NCI-H1048 (cell line): ENCODE results near the gene ZSCAN1.
"Not testable (repeated sequence)": the region's sequence is repeated elsewhere in the genome, so short reads cannot be mapped to it uniquely, and the experiment has no call there.

ENCODE experiments used
- DNase-seq: peaks from one replicate; lab custom pipeline; 2025; lab: John Stamatoyannopoulos, UW

The ZSCAN1 gene

DNA sequence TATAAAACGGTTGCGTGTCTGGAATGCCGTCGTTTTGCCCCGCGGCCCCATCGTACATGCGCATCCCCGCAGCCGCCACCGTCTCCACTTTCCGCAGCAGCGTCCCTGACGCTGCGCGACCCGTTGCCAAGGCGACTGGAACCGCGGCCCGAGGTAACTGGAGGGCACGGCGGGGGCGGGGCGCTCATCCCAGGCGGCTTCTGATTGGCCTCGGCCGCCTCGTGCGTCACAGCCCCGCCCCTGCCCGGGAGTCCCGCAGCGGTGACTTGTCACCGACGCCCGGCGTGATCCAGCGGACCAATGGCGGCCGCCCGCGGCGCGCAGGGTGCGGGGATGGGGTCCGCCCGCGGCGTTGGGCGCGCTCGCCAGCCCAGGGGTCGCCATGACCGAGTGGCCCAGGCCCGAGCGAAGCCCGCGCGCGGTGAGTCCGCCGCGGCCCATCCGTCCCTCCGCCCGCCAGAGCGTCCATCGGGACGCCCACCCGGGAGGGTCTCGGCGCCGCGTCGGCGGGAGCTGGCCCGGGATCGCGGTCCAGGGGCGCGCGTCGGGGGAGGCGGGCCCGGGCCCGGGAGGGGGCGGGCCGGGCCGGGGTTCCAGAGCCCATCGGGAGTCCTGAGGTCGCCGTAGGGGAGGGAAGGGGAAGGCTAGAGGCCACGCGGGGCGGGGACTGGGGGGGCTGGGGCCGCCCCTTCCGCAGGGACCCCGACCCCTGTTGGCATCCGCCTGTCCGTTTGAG, at the start of gene ZSCAN1:
TSS of gene ZSCAN1 (plus strand) at position 285 of the 736 bp plus-strand sequence. CDS start 3,812 bp downstream, outside the sequence.
- peak; percentile 91 for DNase-seq

- no peak for DNase-seq
These were observed 41.0 kb upstream of the ZSCAN1 start for GRCh38 chr19:57992841-57993240.

DNA sequence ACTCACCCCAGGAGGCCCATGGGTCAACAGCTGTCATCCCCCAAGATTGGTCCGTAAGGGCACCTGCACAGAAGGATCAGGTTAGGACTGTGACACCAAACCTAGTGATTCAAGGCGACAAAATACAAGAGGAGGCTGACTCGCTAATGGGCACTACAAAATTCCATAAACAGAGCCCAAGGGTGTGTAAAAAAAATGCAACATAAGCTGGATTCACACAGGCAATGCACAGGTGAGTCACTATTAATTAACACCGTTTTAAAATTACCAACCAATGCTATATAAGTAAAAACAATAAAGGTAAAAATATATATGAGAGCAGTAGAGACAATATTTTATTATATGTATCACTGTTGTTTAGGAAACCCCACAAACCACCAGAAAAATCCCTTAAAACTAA, 33.1 kb upstream of the ZSCAN1 start:
- DNase-seq, result no peak

DNA sequence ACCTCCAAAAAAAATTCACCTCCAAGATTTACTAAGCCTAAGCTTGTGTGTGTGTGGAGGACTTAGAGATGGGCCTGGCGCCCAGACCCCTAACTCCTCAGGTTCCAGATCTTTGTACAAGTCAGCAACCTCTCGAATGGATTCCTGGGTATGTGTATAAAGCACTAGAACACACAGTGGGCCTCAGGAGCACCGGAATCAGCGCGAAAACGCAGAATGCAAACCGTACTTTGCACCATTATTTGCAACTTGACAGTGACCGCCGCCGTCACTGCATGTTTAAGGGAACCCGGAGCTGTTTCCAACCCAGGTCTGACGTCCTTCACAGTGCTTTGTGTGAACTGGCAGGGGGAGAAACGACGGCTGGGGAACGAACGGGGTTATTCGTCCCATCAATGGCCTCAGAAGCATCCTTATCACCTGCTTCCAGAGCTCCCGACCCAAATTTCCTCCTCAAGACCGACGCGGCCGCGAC, 31.9 kb upstream of the ZSCAN1 start:
- no peak for DNase-seq

GRCh38 chr19:58002384-58003173, 31.2 kb upstream of the ZSCAN1 start, which contains the start of gene ZNF606:
TSS of gene ZNF606 (minus strand) at chr19:58002820. CDS start at chr19:58001319, 1,501 bp downstream.
- peak; percentile 26 for DNase-seq

DNA sequence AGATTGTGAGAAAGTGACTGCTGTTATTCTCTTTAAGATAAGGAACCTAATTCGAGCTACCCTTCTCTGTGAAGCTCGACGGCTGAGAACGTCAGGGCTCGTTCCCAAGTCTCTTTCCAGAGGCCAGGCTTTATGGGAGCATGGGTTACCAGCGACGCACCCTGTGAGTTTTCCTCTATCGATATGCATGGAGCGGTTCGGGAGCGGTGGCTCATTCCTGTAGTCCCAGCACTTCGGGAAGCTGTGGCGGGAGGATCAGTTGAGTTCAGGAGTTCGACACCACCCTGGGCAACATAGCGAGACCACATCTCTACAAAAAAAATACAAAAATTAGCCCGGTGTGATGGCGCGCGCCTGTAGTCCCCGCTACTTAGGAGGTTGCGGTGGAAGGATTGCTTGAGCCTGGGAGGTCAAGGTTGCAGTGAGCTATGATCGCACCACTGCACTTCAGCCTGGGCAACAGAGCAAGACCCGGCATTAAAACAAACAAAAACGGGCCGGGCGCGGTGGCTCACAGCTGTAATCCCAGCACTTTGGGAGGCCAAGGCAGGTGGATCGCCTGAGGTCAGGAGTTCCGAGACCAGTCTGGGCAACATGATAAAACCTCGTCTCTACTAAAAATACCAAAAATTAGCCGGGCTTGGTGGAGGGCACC, 30.5 kb upstream of the ZSCAN1 start:
- no peak for DNase-seq

GRCh38 chr19:58007285-58007684, 26.5 kb upstream of the ZSCAN1 start:
- no peak for DNase-seq

DNA sequence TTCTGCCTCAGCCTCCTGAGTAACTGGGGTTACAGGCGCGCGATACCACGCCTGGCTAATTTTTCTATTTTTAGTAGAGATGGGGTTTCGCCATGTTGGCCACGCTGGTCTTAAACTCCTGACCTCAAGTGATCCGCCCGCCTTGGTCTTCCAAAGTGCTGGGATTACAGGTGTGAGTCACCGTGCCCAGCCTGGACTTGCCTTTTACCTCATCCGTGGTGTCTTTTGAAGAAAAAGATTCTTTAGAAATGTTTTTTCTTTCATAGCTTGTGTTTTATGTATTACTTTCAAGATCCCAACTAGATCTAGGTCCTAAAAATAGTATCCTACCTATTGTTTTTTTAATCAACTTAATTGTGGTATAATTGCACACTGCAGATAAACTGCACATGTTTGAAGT, 24.9 kb upstream of the ZSCAN1 start:
- not testable (repeated sequence) for DNase-seq

GRCh38 chr19:58009301-58009665, 24.5 kb upstream of the ZSCAN1 start:
- DNase-seq, result no peak

GRCh38 chr19:58009666-58010301, 24.0 kb upstream of the ZSCAN1 start:
- DNase-seq, result no peak

DNA sequence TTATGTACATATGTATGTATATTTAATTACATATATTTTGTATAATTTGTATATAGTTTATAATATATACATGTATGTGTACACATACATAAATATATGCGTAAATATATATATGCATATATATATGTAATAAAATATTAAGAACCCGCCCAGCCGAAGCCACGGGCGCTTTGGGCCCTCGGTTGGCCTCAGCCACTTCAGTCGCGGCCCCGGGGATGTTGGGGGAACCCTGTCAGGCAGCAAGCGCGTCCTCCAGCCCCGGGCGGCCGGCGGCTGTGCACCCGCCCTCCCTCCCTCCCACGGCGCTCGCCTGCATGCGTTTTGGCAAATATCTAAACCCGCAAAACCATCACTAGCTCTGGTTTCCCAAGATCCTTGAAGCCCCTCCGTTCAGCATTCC, 23.3 kb upstream of the ZSCAN1 start:
- DNase-seq, result no peak

DNA sequence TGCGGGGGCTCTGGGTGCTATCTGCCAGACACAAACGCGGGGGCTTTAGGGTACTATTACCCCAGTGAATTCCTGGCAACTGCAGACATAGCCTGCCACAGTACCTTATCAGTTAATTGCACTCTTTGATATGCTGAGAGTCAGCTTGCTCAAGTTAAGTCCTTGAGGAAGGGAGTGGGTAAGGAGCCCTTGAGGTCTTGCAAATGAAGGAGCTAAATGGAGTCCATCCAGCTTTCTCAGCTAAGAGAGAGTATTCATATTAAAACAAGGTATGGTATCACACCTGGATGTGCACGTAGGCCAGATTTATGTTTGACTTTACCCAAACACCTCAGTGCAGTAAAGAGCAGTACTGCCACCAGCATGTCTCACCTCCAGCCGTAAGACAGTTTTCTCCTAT, 19.7 kb upstream of the ZSCAN1 start:
- DNase-seq, result no peak

DNA sequence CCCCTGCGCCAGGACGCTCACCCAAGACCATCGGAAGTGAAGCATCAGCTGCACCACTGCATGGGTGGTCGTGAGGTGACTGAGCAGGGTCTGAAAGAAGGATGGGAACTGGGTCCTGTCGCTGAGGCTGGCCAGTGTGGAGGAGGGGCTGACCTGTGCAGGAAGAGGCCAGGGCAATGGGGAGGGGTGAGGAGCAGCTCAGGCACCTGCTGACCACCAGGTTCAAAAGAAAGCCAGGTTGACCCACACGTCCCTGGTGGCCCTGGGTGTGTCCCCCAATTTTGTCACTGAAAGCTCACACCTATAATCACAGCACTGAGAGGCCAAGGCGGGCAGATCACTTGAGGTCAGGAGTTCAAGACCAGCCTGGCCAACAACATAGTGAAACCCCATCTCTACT, 13.7 kb upstream of the ZSCAN1 start:
- no peak for DNase-seq

DNA sequence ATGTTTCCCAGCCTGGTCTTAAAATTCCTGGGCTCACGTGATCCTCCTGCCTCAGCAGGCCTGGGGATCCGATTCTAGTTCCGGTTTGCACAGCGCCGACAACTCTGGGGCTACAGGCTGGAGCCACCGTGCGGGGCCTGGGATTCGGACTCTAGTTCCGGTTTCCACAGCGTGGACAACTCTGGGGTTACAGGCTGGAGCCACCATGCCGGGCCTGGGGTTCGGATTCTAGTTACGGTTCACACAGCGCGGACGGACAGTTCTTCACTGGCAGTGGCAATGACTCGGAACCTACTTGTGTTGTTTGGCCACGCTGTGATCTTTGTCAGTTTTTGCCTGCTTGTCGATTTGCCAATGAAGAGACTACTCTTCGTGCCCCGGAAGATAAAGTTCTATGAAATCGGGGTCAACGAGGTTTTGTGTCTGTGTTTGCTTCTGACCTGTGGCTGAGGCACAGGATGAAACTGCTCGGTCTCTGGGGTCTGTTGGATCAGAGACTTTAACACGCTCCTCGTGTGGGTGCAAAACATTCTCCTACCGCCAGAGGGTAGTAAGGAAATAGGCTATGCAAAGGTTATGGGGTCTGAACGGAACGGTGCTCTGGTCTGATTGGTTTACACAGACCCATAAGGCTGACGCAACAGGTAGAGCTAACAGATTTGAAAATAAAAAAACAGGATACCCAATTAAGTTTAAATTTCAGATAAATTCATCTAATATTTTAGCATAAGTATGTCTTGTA, 12.1 kb upstream of the ZSCAN1 start:
- DNase-seq, result peak; percentile 70

DNA sequence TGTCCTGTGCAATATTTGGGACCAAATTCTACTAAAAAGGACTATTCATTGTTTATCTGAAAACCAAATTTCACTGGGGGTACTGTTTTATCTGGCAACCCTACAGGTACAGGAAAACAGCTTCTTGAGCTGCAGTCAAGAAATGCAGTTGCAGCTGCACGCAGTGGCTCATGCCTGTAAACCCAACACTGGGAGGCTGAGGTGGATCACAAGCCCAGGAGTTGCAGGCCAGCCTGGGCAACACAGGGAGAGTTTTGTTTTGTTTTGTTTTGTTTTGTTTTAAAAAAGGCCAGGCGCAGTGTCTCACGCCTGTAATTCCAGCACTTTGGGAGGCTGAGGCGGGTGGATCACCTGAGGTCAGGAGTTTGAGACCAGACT, 11.6 kb upstream of the ZSCAN1 start:
- no peak for DNase-seq

GRCh38 chr19:58024661-58025060, 9.2 kb upstream of the ZSCAN1 start:
- no peak for DNase-seq

DNA sequence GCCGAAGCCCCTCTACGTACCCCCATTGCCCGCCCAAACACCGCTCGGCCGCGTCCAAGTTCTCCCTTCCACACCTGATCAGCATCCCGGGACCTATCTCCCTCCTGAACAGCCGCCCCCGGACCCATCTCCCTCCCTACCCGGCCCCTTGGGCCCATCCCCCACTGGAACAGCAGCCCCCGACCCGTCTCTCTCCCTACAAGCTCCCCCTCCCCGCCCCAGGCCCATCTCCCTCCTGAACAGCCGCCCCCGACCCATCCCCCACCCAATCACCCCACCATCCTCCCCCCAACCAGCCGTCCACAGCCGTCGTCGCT, 610 bp downstream of the ZSCAN1 start:
- DNase-seq, result no peak

- DNase-seq, result no peak
These were observed 2.0 kb downstream of the ZSCAN1 start for GRCh38 chr19:58035863-58036262.

- DNase-seq, result no peak
These were observed 4.3 kb downstream of the ZSCAN1 start for GRCh38 chr19:58037927-58038687.

DNA sequence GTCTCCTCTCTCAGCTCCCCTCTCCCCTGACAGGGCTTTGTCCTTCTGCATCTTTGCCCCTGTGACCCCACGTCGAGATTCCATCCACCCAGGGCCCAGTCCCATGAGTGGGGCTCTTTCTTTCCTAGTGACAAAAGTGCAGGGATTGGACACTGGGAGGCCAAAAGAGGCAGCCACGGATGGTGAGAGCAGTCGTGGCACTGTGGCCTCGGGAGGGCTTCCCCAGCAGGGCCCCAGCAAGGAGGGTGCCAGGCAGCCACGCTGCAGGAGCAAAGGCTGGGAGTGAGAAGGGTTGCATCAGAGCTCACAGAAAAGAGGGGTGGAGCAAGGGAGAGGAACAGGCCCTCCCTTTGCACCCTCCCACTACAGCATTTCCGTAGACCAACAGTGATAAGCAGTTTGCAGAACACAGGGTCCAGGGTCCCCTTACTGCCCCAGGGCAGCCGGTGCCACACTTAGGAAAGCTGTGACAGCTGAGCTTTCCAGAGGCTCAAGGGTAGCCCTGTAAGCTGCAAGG, 4.9 kb downstream of the ZSCAN1 start:
- no peak for DNase-seq
